ENCODE data around the gene DENND1B.

DNA sequence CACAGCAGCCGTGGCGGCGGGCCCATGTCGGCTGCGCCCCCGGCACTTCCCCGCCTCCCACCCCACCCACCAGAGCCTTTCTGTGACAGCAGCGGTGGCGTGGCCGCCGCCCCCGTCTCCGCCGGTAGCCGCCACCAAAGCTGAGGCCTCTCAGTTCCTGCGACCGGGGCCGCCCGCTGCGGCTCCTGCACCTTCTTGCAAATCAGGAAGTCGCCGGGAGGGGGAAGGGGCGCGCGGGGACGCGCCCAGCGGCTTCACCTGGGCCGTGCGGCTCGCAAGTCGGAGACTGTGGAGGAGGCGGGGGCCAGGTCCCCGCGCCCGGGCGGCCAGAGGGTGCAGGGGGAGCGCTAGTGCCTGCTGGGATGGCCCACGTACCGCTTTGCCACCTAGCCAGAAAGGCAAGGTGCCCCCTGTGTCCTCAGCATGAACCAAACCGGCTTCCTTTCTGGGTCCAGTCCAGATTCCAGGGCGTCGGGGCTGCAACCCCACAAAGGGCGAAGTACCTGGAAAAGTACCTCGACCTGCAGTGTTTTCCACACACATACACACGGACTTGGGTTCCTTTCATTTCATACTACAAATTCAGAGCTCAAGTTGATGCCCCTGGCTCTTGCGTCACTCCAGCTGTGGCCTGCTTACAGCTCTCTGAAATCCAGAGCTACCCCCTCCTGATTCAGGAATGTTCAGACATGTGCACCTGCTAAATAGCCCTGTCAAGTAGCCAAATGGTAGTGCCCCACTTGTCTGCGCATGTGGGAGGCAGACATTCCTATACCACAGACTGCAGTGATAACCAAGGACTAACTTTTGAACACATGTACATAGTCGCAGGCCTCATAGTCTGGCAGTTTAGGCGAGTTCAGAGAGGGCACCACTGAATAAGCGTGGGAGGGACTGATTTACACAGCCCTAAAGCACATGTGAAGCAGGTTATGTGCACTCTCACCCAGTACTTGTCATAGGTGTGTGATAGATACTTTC lies at the start of gene DENND1B:
- TF ChIP-seq POLR2A (IDR thresholded peaks at IDR 0.05): no peak
- TF ChIP-seq, protein P1, sequence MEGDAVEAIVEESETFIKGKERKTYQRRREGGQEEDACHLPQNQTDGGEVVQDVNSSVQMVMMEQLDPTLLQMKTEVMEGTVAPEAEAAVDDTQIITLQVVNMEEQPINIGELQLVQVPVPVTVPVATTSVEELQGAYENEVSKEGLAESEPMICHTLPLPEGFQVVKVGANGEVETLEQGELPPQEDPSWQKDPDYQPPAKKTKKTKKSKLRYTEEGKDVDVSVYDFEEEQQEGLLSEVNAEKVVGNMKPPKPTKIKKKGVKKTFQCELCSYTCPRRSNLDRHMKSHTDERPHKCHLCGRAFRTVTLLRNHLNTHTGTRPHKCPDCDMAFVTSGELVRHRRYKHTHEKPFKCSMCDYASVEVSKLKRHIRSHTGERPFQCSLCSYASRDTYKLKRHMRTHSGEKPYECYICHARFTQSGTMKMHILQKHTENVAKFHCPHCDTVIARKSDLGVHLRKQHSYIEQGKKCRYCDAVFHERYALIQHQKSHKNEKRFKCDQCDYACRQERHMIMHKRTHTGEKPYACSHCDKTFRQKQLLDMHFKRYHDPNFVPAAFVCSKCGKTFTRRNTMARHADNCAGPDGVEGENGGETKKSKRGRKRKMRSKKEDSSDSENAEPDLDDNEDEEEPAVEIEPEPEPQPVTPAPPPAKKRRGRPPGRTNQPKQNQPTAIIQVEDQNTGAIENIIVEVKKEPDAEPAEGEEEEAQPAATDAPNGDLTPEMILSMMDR (IDR thresholded peaks at IDR 0.05): peak in 1 of 2 donors; percentile 11
